ENCODE measurements around the gene RXFP1.
"Not testable (repeated sequence)": the region's sequence is repeated elsewhere in the genome, so short reads cannot be mapped to it uniquely, and the experiment has no call there.

The RXFP1 gene

GRCh38 chr4:158656439-158656838, 134.8 kb downstream of the RXFP1 start:
- TF ChIP-seq, protein P1, sequence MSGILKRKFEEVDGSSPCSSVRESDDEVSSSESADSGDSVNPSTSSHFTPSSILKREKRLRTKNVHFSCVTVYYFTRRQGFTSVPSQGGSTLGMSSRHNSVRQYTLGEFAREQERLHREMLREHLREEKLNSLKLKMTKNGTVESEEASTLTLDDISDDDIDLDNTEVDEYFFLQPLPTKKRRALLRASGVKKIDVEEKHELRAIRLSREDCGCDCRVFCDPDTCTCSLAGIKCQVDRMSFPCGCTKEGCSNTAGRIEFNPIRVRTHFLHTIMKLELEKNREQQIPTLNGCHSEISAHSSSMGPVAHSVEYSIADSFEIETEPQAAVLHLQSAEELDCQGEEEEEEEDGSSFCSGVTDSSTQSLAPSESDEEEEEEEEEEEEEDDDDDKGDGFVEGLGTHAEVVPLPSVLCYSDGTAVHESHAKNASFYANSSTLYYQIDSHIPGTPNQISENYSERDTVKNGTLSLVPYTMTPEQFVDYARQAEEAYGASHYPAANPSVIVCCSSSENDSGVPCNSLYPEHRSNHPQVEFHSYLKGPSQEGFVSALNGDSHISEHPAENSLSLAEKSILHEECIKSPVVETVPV (CRISPR knock-in tag; IDR thresholded peaks at IDR 0.05) = no peak
- TF ChIP-seq ZFP3 (CRISPR knock-in tag; IDR thresholded peaks at IDR 0.05) = no peak
- TF ChIP-seq ZFP30 (CRISPR knock-in tag; IDR thresholded peaks at IDR 0.05) = no peak
- TF ChIP-seq GLIS3 (CRISPR knock-in tag; IDR thresholded peaks at IDR 0.05) = no peak
- TF ChIP-seq, protein P2, sequence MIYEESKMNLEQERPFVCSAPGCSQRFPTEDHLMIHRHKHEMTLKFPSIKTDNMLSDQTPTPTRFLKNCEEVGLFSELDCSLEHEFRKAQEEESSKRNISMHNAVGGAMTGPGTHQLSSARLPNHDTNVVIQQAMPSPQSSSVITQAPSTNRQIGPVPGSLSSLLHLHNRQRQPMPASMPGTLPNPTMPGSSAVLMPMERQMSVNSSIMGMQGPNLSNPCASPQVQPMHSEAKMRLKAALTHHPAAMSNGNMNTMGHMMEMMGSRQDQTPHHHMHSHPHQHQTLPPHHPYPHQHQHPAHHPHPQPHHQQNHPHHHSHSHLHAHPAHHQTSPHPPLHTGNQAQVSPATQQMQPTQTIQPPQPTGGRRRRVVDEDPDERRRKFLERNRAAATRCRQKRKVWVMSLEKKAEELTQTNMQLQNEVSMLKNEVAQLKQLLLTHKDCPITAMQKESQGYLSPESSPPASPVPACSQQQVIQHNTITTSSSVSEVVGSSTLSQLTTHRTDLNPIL (CRISPR knock-in tag; IDR thresholded peaks at IDR 0.05; ENCODE audit: low read depth) = no peak
- TF ChIP-seq ZNF565 (CRISPR knock-in tag; conservative IDR thresholded peaks at IDR 0.05; ENCODE audit: low read depth) = no peak
- TF ChIP-seq RARB (CRISPR knock-in tag; IDR thresholded peaks at IDR 0.05) = no peak
- no peak for TF ChIP-seq ESRRG (CRISPR knock-in tag; IDR thresholded peaks at IDR 0.05)
- no peak for TF ChIP-seq SNAI2 (CRISPR knock-in tag; IDR thresholded peaks at IDR 0.05)
- TF ChIP-seq ISL1 (CRISPR knock-in tag; IDR thresholded peaks at IDR 0.05) = no peak
- no peak for TF ChIP-seq PATZ1 (CRISPR knock-in tag; IDR thresholded peaks at IDR 0.05; ENCODE audit: borderline replicate concordance)
- no peak for TF ChIP-seq ZNF70 (CRISPR knock-in tag; IDR thresholded peaks at IDR 0.05)
- no peak for ATAC-seq

GRCh38 chr4:158657291-158657690, 135.6 kb downstream of the RXFP1 start:
- ATAC-seq = no peak
- no peak for TF ChIP-seq BACH2 (CRISPR knock-in tag; IDR thresholded peaks at IDR 0.05; ENCODE audit: borderline replicate concordance)
- TF ChIP-seq, protein P3, sequence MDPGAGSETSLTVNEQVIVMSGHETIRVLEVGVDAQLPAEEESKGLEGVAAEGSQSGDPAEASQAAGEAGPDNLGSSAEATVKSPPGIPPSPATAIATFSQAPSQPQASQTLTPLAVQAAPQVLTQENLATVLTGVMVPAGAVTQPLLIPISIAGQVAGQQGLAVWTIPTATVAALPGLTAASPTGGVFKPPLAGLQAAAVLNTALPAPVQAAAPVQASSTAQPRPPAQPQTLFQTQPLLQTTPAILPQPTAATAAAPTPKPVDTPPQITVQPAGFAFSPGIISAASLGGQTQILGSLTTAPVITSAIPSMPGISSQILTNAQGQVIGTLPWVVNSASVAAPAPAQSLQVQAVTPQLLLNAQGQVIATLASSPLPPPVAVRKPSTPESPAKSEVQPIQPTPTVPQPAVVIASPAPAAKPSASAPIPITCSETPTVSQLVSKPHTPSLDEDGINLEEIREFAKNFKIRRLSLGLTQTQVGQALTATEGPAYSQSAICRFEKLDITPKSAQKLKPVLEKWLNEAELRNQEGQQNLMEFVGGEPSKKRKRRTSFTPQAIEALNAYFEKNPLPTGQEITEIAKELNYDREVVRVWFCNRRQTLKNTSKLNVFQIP (CRISPR knock-in tag; IDR thresholded peaks at IDR 0.05; ENCODE audit: borderline replicate concordance, low read depth) = no peak
- TF ChIP-seq ZNF70 (CRISPR knock-in tag; IDR thresholded peaks at IDR 0.05) = no peak
- no peak for TF ChIP-seq ZFP3 (CRISPR knock-in tag; IDR thresholded peaks at IDR 0.05)
- TF ChIP-seq TOX (CRISPR knock-in tag; IDR thresholded peaks at IDR 0.05; ENCODE audit: borderline replicate concordance) = no peak
- no peak for TF ChIP-seq TCF4 (CRISPR knock-in tag; IDR thresholded peaks at IDR 0.05; ENCODE audit: borderline replicate concordance)
- TF ChIP-seq ISL1 (CRISPR knock-in tag; IDR thresholded peaks at IDR 0.05) = no peak
- no peak for TF ChIP-seq RARB (CRISPR knock-in tag; IDR thresholded peaks at IDR 0.05)
- TF ChIP-seq ZC3H10 (CRISPR knock-in tag; IDR thresholded peaks at IDR 0.05) = no peak
- TF ChIP-seq, protein P2 (CRISPR knock-in tag; IDR thresholded peaks at IDR 0.05; ENCODE audit: low read depth) = no peak
- no peak for TF ChIP-seq ZNF565 (CRISPR knock-in tag; conservative IDR thresholded peaks at IDR 0.05; ENCODE audit: low read depth)
- TF ChIP-seq SNAI2 (CRISPR knock-in tag; IDR thresholded peaks at IDR 0.05) = no peak
- no peak for TF ChIP-seq GLIS3 (CRISPR knock-in tag; IDR thresholded peaks at IDR 0.05)
- no peak for TF ChIP-seq OSR1 (CRISPR knock-in tag; IDR thresholded peaks at IDR 0.05)
- TF ChIP-seq, protein P1 (CRISPR knock-in tag; IDR thresholded peaks at IDR 0.05) = no peak
- TF ChIP-seq ZFP30 (CRISPR knock-in tag; IDR thresholded peaks at IDR 0.05) = no peak
- no peak for TF ChIP-seq ARNTL (CRISPR knock-in tag; IDR thresholded peaks at IDR 0.05; ENCODE audit: borderline replicate concordance, low read depth)
- TF ChIP-seq ZNF8 (CRISPR knock-in tag; IDR thresholded peaks at IDR 0.05) = no peak
- TF ChIP-seq, protein P4, sequence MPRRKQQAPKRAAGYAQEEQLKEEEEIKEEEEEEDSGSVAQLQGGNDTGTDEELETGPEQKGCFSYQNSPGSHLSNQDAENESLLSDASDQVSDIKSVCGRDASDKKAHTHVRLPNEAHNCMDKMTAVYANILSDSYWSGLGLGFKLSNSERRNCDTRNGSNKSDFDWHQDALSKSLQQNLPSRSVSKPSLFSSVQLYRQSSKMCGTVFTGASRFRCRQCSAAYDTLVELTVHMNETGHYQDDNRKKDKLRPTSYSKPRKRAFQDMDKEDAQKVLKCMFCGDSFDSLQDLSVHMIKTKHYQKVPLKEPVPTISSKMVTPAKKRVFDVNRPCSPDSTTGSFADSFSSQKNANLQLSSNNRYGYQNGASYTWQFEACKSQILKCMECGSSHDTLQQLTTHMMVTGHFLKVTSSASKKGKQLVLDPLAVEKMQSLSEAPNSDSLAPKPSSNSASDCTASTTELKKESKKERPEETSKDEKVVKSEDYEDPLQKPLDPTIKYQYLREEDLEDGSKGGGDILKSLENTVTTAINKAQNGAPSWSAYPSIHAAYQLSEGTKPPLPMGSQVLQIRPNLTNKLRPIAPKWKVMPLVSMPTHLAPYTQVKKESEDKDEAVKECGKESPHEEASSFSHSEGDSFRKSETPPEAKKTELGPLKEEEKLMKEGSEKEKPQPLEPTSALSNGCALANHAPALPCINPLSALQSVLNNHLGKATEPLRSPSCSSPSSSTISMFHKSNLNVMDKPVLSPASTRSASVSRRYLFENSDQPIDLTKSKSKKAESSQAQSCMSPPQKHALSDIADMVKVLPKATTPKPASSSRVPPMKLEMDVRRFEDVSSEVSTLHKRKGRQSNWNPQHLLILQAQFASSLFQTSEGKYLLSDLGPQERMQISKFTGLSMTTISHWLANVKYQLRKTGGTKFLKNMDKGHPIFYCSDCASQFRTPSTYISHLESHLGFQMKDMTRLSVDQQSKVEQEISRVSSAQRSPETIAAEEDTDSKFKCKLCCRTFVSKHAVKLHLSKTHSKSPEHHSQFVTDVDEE (CRISPR knock-in tag; IDR thresholded peaks at IDR 0.05) = no peak

GRCh38 chr4:158663255-158663654, 141.6 kb downstream of the RXFP1 start:
- not testable (repeated sequence) for ATAC-seq

DNA sequence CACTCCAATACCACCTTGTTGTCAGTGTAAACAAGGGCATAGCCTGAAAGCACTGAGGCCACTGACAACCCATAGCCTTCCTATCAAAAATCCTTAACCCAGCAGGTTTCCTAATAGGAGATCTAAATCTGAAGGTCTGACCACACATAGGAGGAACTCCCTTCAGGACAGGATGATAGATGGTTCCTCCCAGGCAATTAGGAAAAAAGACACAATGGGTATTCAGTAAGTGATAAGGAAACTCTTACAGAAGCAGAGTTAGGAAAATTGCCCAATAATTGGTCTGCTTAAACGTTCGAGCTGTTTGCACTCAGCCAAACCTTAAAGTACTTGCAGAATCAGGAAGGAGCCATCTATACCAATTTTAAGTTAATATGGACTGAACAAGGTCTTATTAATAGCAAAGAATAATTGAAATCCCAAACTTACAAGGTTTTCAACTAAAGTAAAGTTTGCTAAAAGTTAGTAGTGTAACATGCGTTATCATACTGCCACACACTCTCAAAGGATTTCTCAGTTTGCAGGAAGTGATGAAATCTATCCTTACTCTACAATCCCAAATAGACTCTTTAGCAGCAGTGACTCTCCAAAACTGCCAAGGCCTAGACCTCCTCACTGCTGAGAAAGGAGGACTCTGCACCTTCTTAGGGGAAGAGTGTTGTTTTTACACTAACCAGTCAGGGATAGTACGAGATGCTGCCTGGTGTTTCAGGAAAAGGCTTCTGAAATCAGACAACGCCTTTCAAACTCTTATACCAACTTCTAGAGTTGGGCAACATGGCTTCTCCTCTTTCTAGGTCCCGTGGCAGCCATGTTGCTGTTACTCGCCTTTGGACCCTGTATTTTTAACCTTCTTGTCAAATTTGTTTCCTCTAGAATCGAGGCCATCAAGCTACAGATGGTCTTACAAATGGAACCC, 142.3 kb downstream of the RXFP1 start:
- not testable (repeated sequence) for ATAC-seq

Data from SK-N-SH treated with all-trans-retinoic acid at 6 μM for 48 hours (cell line).